ENCODE measurements around the gene ENO1.

ENO1 gene

GRCh38 chr1:8870103-8870502 lies 8.4 kb downstream of the ENO1 start:
- no peak for DNase-seq

GRCh38 chr1:8867878-8868567 lies 10.5 kb downstream of the ENO1 start:
- DNase-seq = no peak

GRCh38 chr1:8866792-8867415 lies 11.6 kb downstream of the ENO1 start:
- no peak for DNase-seq

DNA sequence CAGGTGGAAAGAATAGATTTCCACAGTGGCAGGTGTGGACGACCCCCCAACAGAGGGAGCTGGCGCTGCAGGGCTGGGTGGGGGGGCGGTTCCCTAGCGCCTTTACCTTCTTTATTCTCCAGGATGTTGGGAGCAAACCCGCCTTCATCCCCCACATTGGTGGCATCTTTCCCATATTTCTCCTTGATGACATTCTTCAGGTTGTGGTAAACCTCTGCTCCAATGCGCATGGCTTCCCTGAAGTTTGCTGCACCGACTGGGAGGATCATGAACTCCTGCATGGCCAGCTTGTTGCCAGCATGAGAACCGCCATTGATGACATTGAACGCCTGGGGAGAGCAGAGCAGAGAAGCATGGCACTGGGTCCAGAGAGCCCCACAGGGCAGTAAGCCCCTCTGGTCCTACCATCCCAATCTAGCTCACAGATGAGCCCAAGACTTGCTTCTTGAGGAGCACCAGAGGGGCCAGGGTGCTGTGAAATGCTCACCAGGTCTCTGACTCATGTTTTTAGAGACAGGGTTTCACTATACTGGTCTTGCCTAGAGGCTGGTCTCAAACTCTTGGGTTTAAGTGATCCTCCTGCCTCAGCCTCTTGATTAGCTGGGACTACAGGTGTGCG lies 12.2 kb downstream of the ENO1 start:
- no peak for DNase-seq

GRCh38 chr1:8864713-8865344 lies 13.7 kb downstream of the ENO1 start:
- no peak for DNase-seq

DNA sequence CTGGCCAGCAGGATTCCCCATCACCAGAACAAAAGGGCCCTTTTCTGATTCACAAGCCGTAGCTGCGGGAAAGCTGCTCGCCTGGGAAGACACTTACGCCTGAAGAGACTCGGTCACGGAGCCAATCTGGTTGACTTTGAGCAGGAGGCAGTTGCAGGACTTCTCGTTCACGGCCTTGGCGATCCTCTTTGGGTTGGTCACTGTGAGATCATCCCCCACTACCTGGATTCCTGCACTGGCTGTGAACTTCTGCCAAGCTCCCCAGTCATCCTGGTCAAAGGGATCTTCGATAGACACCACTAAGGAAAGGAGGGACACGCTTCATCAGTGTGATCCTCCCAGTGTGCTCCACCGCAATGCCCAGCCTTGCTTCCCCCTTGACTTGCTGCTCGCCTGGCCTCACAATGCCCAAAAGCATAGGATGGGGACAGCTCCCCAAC lies 14.7 kb downstream of the ENO1 start:
- no peak for DNase-seq

DNA sequence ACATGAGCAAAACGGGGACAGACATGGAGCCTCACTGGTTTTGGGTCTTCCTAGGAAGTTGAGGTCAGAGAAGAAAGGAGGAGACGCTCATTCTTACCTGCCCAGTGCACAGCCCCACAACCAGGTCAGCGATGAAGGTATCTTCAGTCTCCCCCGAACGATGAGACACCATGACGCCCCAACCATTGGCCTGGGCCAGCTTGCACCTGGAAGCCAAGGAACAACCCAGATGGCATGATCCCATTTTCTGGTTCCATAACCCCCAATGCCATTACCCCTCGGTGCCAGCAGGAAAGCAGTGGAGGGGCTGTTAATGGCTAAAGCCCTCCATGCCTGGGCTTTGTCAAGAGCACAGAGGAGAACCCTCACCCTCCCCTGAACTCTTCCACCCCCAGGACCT lies 15.3 kb downstream of the ENO1 start:
- no peak for DNase-seq

GRCh38 chr1:8862528-8862927 lies 16.0 kb downstream of the ENO1 start:
- no peak for DNase-seq

- no peak for DNase-seq
Observed at GRCh38 chr1:8860738-8861516, 17.6 kb downstream of the ENO1 start.

DNA sequence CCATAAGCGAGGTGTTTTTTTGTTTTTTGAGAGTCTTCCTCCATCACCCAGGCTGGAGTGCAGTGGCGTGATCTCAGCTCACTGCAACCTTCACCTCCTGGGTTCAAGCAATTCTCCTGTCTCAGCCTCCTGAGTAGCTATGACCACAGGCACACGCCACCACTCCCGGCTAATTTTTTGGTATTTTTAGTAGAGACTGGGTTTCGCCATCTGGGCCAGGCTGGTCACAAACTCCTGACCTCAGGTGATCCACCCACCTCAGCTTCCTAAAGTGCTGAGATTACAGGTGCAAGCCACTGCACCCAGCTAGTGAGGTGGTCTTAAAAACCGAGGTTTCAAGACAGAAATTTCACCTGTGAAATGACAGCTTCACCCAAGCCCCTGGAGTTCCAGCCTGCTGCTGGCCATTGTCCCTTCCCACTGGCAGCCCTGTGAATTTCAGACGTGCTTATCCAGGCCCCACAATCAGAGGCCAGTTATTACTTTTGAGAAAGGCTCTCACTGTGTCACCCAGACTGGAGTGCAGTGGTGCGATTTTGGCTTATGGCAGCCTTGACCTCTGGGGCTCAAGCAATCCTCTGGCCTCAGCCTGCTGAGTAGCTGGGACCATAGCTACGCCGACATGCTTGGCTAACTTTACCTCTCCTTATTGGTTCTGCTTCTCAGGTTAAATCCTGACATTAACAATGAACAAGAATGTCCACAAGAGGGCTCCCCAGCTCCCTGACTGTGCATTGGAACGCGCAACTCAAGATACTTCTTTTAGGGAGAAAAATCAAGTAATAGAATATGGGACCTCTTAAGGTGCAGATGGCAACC lies 19.4 kb downstream of the ENO1 start:
- DNase-seq = no peak

GRCh38 chr1:8858112-8858668 lies 20.3 kb downstream of the ENO1 start:
- DNase-seq = peak; percentile 85

DNA sequence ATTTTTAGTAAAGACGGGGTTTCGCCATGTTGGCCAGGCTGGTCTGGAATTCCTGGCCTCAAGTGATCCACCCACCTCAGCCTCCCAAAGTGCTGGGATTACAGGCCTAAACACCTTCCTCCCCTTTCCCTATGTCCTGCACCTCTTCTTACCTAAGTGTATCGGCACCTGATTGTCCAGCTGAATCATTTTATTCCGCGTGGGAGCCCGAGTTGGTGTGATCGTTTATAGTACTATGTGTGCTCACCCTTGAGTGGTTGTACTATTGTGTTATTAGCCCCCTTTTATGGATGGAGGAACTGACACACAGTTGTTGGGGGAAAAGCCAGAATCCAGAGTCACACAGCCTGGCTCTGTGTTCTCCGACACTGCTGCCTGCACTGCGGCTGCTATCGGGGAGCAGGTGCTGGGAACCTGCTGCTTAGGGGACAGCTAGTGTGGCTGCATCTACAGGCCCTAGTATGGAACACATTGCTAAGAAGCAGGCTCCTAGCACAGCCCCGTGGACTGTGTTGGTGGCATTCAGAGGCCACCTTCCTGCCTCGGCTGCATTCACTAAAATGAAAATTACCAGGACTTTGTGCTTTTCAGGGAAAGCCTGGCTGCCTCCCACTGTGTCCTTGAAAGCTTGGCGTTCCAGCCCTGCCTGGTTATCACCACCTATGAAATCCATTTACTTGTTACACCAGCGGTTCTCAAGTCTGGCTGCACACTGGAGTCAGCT lies 21.6 kb downstream of the ENO1 start:
- DNase-seq = no peak

DNA sequence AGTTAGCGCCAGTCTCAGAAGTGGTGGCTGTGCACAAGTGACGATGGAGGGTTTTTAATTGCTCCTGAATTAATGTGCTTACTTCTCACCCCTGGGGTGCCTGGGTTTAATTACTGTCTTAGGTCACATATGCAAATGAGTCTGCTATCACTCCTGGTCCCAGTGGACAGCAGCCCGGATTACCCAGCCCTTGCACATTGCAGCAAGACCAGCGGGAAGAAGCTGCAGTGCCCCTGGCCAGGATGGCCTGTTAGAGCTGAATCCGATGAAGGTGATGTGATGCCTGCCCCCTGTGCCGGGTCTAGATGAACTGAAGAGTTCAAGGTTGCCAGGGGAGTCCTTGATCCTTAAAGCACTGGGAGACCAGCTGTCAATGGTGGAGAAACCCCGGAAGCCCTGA lies 24.2 kb downstream of the ENO1 start:
- DNase-seq = no peak

GRCh38 chr1:8851060-8851459 lies 27.4 kb downstream of the ENO1 start:
- DNase-seq = no peak

GRCh38 chr1:8848663-8849386 lies 29.7 kb downstream of the ENO1 start:
- peak; percentile 82 for DNase-seq

GRCh38 chr1:8847990-8848389 lies 30.5 kb downstream of the ENO1 start:
- no peak for DNase-seq

DNA sequence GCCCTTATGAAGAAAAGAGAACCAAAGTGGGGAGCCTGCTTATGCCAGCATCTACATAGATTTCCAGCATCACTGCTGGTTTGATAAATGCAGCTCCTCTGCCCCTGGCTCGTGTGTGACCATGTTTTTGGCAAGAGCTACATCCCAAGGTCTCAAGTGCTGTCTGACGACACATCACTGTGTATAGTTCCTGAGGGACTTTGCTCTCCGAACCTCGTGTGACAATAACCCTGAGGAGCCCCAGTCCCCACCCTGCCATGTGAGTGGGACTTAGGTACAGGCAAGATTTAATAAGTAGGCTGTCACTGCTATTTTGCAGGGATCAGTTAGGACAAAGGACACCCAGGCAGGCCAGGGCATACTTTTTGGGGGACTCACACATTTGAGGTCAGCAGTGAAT lies 32.2 kb downstream of the ENO1 start:
- no peak for DNase-seq

DNA sequence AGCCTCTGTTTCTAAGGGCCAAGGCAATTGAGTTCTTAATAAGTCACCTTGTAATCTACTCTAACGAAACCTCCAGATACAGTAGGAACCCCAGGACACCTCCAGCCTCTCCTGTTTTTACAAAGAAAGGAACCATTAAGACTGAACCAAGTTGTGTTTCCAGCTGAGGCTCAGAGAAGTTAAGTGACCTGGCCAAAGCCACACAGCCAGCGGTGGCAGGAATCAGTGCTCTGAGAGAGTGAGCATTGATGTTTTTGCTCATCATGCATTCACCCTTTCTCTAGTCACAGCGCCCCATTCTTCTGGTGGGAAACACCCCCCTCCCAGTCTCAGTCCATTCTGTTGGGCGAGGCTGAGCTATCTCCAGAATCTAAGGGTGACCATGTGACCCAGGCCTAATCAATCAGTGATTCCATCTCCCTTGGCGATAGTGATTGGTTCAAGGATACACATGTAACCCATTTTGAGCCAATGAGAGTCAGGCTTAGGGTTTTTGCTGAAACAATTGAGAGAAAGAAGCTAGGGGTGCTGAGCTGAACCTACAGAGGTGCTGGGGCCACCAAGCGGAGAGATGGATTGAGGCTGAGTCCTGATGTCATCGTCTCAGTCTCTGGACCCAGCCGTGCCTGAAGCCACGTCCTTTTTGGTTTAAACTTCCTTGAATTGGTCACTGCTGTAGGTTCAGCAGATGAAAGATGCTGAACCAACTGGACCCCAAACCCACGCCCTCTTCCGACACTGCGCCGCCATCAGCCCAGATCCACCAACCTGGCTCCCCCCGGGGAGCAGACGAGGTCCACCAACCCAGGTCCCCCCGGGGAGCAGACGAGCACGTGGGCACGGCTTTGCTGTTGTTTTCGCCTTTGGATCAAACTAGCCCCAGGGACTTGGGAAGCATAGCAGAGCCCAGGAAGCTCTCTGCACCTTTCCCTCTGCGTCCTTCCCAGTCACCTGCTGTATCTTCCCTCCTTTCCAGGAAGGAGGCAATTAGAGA lies 33.1 kb downstream of the ENO1 start:
- DNase-seq = no peak

- DNase-seq = no peak
Observed at GRCh38 chr1:8844501-8845006, 33.9 kb downstream of the ENO1 start.

Data from NCI-H226 (cell line).